WI38 (cell line): ENCODE results near the gene ANKRD33B.
A peak's percentile ranks its signal among the peaks of the same experiment; 100 is the strongest.

Experiments used
- H3K4me3 ChIP-seq: 2 replicates; pipeline ENCODE4 v1.5.1; 2011; ENCODE audit warnings: low read depth, mild to moderate bottlenecking, control low read depth, low read length
- CTCF ChIP-seq: IDR thresholded peaks from 2 replicates; pipeline ENCODE4 v1.5.1; 2012; ENCODE audit warnings: low read depth, mild to moderate bottlenecking, control low read depth, low read length

ANKRD33B gene

GRCh38 chr5:10701567-10702039 lies 137.7 kb downstream of the ANKRD33B start:
- no peak overlapping the region for H3K4me3 ChIP-seq
- TF ChIP-seq CTCF: peak; percentile 34; the same call in 1 of the 2 replicates

- no peak for TF ChIP-seq CTCF
- H3K4me3 ChIP-seq: no peak overlapping the region
Observed at GRCh38 chr5:10702040-10702629, 138.3 kb downstream of the ANKRD33B start.

GRCh38 chr5:10702911-10703491 lies 139.1 kb downstream of the ANKRD33B start:
- TF ChIP-seq CTCF: no peak
- H3K4me3 ChIP-seq: no peak overlapping the region

GRCh38 chr5:10703676-10704075 lies 139.8 kb downstream of the ANKRD33B start:
- no peak overlapping the region for H3K4me3 ChIP-seq
- TF ChIP-seq CTCF: no peak

GRCh38 chr5:10704949-10705621 lies 141.2 kb downstream of the ANKRD33B start:
- TF ChIP-seq CTCF: no peak
- H3K4me3 ChIP-seq: no peak overlapping the region

GRCh38 chr5:10705747-10706146 lies 141.9 kb downstream of the ANKRD33B start:
- H3K4me3 ChIP-seq: no peak overlapping the region
- no peak for TF ChIP-seq CTCF

GRCh38 chr5:10706326-10706725 lies 142.5 kb downstream of the ANKRD33B start:
- H3K4me3 ChIP-seq: no peak overlapping the region
- TF ChIP-seq CTCF: no peak
